Muscle of arm (tissue), 12 donors: Measurements from ENCODE around the gene SLIT3. TPM values are rescaled to one million over a fixed set of nuclear protein-coding genes. Genes with fewer than 3 reads are reported as not detected.

Source experiments
- DNase-seq: peaks from one replicate; pipeline ENCODE4 v3.0.0-alpha.2; 2013
- polyA plus RNA-seq, 12 donors: library from polyadenylated mRNA; unstranded; fragments of 120-200 nt; gene quantifications; one replicate each; pipeline ENCODE4 v1.2.1, GENCODE V29; 2013; ENCODE audit not compliant: insufficient read length in 12 of 12

Gene SLIT3
- polyA plus RNA-seq, 12 donors = 6.7 to 75.7 (median 10.9) TPM; not detected in 1

DNA sequence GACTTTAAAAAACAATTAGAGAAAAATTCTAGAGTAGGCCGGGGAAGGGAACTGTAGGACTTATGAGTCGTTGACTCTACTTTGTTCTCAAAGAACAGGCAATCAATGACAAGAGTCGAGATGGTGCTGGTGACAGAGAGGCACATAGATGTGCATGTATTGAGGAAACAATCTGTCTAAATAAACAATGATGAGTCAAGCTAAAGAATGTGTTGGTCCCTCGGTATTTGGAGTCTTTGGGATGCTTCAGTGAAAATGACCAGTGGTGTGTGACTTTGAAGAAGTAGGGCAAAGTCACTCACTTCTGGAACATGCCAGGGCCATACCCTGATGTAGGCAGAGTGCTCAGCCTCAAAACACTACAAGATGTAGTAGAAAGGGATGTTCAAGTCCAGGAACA lies 433.7 kb downstream of the SLIT3 start:
- no peak for DNase-seq

DNA sequence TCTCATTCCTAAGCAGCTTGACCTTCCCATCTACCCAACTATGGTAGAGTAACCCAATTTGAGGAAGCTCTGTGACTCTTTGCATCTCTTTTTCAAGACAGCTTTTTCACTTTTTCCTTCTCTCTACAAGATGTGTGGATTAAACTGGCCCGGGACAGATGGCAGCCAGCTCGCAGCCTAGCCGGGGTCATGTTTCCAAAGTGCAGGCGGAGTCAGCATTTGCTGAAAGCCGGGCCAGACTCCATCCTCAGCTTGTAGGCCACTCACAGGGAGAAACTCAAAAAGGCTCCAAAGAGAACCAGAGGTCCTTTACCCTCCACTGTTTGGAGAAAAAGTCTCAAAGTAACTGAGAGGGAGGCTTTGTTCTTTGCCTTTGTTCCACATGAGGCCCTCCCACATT lies 435.0 kb downstream of the SLIT3 start:
- DNase-seq = peak; percentile 19

DNA sequence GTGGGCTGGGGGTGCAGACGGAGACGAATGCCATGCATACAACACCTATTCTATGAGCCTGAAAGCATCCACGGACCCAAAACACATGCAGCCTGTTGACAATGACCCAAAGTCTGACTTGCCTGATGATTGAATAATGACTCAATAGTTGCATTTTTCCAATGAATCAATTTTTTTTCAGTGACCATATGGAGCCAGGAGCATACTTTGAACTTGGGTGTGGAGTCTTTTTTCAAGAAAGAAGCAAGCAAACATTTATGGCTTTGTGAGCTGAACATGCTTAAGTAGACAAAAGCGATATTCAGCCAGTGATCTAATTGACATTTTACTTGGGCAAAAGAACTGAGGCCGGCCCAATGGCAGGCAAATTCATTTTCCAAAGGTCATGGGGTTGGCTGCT lies 437.9 kb downstream of the SLIT3 start:
- DNase-seq = no peak

DNA sequence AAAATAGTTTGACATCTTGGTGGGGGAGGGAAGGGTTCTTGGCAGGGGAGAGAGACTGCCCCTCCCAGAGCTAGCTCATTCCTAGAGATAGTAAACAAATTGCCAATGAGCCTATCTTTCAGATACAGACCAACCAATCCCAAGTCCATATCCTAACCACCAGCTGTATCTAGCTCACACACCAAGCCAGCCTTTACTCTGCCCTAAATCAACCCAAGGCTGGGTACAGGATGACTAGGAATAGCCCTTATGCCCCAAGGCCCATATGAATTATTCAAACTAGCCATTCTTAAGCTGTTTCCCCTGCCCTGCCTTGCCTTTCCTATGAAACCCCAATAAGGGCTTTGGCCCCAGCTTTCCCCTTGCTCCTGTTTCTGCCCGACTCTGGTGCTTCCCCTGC lies 440.4 kb downstream of the SLIT3 start:
- DNase-seq = no peak

DNA sequence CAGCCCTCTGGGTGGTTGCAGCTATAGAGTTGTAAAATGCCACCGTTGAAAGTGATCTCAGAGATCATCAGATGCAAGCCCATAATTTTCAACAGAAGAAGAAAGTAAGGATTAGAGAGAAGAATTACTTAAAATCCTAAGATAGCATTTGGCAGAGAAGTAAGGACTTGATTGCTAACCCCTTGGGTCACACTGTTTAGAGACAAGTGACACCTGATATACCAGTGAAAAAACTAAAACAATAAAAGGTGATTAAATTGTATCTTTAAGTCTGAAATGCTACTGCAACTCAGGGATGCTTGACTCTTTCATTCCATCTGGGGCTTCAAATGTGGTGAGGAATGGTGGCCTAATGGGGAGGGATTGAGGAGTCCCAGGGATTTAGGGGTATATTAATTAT lies 440.9 kb downstream of the SLIT3 start:
- DNase-seq = no peak

DNA sequence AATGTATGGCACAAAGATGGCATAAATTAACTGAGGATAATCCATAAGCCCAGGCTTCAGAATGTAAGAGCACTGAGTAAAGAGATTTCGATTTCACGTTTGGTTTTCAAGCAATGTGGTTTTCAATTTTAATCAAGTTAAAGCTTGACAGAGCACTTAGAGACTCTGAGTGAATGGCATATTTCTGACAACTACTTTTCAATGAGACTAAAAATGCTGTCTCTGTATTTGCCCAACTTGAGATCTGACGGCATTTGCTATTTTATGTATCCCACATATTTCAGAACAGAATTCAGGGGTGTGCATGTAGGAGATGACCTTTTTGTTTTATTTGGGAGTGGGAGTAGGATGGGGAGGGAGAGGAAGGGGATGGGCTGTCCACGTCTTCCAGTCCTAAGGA lies 441.5 kb downstream of the SLIT3 start:
- DNase-seq = no peak

DNA sequence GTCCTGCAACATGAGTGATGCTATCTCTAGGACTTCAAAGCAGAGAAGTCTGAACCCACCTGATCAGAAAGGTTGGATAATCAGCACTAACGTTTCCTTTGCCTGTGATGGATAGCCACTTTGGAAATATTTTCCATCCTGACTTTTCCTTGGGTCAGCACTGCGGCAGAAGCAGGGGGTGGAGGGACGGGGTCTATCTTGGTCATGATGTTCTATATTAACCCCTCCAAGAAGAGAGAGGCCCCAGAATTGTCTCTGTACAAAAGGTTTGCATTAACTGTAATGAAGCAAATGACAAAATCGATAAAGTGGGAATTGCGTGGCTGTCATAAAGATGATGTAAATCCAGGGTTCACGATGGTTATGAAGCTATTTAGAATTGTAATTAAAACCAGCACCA lies 441.9 kb downstream of the SLIT3 start:
- no peak for DNase-seq

DNA sequence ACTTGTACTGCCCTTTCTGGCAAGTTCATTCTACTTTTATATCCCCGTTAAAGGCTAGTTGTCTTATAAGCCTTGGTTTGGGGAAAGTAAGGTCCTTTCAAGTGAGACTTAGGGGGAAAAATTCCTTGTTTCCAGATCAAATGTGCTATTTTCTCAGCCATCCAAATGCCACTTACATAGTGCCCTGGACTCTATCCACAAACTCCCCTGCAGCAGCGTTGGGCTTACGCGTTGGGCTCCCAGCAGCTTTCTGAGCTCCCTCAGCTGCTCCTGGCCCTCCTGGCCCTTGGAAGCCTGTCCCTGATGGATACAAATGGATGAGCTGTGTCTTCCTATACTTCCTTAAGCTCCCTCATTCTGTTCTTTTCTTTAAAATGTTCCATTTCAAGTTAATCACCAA lies 442.6 kb downstream of the SLIT3 start:
- no peak for DNase-seq

DNA sequence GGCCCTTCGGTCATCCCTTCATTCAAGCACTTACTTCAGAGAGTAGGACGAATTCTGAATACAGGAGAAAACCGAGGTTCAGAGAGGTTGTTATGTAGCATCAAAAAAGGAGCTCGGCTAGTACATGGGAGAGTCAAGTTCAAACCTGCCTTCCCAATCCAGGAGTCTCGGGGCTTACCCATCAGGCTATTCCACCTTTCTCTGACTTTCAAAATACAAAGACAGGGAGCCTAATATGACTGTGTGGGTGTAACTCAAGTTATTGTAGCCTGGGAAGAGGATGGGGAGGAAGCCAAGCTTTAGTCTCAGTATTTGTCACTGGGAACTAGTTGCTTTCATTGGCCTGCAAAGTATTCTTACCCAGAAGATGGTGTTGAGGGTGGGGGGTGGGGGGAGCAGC lies 447.0 kb downstream of the SLIT3 start:
- no peak for DNase-seq

DNA sequence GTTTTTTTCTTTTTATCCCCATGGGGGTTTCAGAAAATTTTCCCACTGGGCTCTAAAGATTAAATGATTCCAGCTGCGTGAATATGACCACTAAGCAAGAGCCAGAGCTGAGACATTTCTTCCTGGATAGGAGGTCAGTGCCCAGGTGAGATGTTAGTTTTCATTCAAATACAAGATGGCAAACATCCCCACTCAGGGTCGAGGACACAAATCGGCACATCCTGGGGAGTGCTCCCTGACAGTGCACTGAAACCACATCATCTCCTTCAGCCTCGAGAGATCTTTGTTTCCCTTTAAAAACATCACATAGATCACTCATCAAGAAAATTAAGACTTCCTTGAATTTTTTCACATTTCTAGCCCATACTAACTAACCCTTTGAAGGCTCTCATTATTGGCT lies 448.6 kb downstream of the SLIT3 start:
- no peak for DNase-seq

DNA sequence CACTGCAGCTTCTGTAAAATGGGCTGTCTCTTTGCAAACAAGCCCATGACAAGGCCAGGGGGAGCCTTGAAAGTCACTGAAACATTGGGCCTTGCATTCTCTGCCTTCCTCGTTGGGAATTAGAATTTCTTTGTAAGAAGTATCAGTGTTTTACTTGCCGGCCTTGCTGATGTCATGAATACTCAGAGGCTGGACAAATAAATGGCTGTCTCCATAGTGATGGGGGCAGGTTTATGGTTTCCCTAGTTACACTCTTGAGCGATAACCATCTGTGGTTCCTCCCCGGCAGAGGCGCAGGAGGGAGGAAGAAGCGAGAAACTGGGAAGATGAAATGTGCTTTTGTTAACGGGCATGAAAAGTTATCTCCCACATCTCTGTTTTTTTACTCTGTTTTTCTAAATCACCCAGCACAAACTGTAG lies 449.0 kb downstream of the SLIT3 start:
- DNase-seq = peak; percentile 30

DNA sequence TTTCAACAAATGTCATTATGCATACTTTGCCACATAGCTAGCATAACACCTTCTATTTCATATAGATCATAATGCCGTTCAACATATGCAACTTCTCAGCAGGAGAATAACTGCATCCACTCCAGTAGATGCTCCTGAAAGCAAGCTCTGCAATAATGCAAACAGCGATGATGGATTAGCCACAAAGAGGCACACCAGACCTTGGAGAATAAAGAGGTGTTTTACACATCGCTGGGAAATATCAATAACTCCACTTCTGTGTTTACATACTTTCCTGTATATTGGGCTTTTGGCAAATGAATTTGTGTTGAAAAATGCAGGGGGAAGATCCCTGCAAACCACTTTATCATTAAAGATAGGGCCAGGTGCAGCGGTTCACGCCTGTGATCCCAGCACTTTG lies 450.3 kb downstream of the SLIT3 start:
- DNase-seq = no peak

DNA sequence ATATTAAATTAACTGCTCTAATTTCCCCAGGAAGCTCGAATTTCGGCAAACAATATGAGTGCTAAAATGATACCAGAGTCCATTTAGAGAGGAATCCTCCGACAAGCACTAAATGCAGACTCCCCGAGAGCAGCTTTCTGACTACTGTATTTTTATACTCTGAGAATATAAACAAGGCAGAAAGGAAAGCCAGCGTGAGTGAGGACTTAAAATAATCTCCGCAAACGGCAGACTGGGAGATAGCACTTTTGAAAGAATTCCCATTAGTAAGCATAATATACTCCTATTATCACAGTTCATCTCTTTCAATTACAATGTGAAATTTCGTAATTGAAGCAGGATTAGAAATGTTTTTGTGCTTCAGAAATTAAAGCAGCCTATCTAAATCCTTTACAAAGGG lies 452.4 kb downstream of the SLIT3 start:
- DNase-seq = no peak

DNA sequence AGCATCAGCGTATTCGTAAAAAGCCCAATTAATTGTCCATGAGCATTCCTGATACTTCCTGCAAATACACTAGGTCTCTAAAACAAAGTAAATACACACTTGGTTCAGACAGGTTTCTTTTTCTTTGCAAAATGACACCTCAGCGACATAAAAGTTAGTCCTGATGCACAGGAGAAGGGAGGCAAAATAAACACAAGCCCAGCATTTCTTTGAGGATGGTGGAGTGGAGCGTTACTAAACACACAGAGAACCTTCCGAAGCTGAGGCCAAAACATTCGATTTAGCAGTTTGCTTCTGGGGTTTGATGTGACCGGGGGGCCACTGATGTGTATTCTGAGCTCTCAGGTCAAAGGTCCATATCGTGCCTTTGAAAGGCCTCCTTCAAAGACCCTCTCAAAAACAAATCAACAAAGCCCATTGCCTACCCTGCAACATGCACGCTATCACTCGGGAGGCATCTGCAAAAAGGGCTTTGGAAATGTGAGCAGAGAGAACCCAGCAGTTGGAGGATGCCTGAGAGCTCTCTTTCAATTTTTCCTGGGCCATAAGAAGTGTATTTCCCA lies 453.3 kb downstream of the SLIT3 start:
- DNase-seq = no peak

DNA sequence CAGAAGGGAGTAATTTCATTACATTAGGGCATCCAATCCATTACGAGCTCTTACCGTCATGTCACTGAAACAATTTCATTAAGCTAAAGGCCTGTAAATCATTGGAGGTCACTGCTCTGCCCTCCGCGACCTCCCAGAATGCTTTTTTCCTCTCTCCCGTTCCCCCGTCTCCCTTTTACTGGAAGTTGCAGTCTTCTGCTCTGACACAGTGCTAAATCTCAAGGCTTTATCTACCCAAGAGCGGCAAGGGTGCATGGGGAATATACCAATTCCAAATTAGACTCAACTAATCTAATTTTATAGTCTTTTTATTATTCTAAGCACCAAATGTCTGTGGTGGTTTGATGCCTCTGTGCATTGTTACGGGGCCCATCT lies 456.0 kb downstream of the SLIT3 start:
- no peak for DNase-seq

DNA sequence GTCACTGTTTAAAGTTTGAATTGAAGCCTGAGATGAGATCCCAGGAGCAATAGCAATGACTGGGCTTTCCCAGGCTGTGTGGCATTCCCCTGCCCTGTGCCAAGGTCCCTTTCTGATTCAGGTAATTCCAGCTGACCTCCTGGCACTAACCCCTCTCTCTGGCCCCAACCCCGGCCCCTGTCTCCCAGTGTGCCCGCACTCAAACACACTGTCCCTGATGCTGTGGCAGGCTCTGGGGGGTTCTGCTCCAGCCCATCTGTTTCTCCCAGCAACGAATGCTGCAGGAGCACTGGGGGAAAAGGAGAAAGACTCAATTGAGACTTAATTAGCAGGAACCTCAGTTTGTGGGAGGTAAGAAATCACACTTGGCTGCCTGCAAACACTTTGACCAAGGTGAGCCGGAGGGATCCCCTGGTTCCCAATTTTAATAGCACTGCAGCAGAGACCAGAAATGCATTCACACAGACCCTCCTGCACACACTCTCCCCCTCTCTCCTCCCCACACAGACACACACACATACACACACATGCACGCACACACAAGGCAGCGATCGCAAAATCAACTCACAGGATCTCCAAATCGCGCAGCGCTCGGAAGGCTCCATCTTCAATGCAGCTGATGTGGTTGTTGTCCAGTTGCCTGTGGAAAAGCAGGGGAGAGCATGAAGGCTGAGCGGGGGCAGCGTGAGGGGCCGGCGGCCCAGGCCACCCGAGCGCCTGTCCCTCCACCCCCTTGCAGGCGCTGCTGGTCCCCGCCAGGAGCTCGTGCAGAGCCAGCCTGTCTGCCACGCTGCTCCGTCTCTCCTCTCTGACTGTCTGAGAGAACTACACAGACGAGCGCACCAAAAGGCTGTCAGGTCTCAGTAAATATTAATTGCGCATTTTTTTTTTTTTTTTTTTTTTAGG lies 456.7 kb downstream of the SLIT3 start:
- DNase-seq = no peak

DNA sequence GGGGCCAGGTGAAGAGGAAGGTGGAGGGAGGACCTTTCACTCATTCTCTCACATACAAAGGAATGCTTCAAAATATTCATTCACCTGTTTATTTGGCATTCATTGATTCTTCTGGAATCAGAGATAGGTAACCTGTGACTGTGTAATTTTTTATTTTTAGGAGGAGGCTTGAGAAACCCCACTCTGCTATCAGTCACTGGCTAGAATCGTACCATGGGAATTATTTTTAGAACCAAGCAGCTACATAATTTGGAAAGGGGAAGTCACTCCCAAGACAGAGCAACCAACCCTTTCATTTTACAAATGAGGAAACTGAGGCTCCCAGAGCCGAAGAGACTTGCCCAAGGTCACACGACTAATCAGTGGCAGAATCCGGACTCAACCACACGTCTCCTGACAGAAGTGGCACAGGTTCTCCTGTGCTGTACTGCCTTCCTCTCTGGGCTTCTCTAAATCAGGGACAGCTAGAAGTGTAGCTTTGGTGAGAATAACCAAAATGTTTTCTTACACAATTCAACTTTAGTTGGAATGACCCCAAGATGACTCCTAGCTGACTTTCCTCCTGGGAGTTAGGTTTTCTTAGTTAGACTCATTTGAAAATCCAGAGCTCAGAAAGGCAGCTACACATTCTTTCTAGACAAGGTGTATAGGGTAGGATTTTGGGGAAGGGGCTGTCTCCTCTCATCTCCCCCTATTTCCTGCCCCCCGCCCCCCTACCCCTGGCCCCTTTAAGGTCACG lies 457.5 kb downstream of the SLIT3 start:
- DNase-seq = no peak

DNA sequence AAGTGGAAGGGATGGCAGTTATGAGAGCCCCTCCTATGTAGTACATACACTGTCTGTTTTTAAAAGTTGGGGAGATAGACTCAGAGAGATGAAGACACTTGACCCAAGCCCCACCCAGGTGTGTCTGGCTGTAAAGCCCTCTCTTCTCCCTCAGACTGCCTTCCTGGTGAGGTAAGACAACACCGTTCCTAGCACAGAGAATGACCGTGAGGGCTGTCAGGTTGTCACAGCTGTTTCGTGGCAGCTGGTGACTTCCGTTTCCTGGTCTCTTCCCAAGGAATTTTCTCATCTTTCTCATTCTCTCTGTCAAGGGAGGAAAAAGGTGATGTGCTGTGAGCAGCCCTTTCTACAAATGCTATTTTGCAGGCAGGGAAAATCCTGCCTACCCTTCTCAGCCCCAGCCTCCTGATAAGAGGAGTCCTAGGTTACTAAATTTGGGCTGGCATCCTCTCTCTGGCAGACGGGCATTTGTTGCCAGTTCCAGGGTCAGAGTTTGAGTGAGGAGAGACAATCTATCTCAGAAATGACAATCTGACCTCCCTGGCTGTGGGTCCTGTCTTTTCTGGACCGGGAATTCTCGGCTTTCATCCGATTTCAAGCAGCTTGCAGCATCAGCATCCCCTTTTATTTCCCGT lies 458.3 kb downstream of the SLIT3 start:
- DNase-seq = no peak

DNA sequence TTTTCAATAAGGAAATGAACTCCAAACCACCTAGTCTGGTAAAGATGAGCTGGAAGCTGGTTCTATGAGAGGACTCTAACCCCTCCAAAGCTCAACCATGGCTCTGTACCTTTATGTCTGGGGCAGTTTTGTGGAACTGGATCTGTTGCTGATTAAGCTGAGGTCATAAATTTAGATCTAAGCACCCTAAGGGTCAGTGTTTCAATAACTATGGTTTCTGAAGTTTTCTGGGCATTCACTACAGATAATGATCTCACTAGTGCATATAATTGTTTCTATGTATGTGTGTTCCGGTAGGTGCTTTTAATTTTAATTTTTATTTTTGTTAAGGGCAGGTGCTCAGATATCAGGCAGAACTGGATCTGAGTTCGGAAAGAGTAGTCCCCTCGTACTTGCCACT lies 463.1 kb downstream of the SLIT3 start:
- DNase-seq = no peak

DNA sequence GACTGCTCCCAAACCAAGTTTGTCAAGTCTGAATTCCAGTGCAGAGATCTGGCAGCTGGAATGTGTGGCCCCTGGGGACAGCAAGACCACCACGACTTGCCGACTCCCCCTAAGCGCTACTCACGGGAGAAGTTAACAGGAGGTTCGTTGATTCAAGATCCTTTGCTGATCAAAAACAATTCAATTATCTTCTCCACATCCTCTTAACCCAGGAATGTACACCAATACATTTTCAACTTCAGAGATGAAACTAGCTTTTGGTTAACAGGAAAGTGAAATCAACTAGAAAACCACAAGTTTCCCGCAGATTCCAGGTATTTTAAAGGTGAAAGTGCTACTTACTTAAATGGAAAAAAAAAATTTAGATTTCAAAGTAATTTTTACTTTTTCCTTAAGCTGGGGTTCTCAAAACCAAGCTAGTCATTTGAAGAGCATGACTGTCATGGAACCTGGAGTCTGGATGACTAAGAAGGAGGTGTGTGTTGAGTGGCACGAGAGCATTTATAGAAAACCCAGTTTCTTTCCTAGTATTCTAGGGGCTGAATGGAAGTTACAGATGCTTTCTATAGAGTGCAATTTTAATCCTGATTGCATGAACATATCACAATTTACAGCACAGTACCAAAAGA lies 464.2 kb downstream of the SLIT3 start:
- DNase-seq = no peak

DNA sequence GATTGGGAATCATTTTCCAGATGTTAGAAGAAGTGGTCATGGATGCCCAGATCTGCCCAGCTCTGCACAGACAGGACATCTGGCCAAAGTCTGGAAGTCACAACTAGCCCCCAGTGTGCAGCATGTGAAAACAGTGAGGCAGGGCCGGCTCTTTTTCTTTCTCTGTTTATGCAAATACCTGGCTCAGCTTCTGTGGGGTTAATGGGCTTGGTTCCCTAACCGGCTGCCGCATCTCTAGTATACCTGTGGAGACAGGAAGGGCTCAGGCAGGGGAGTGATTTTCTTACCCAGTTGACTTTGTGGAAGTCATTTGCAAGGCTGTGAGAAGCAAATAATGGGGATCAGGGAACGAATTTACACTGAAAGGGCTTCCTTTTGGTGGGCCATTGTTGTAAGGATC lies 467.0 kb downstream of the SLIT3 start:
- DNase-seq = no peak

DNA sequence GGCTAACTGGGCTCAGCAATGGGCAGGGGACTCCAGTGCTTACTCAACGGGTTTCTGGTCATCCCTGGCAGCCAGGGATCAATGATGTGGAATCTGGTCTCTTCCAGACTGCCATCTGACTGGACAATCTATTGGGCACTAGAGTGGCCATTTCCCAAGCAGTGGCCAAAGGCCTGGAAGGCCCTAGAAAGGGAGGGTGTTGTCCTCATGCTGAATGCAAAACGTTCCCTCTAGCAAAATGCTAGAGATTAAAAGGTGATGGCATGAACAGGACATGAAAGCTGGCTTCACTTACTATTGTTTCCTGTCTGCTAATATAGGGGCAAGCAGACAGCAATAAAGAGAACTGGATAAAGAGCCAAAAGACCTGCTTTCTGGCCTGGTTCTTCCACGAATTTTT lies 467.6 kb downstream of the SLIT3 start:
- DNase-seq = no peak
